Body of pancreas (tissue), 4 donors: Measurements from ENCODE around the gene RPL3. TPM values are rescaled to one million over a fixed set of nuclear protein-coding genes. Genes with fewer than 3 reads are reported as not detected.

ENCODE experiments used
- ATAC-seq: fragments of 150-250 bp; one replicate; pipeline ENCODE4 v1.9.1; 2016
- DNase-seq, 4 donors: peaks; one replicate each; pipeline ENCODE4 v3.0.0-alpha.2; 2019
- H3K27ac ChIP-seq, 4 donors: fragments of 200-600 bp; sonication (generic); 1 replicate in 3 of 4; 2 replicates in 1 of 4; pipeline versions ENCODE4 v1.5.1 to v1.6.1; 2016 to 2019; ENCODE audit warnings: mild to moderate bottlenecking in 1 of 4, mixed read lengths in 1 of 4, moderate library complexity in 1 of 4
- H3K27me3 ChIP-seq, 2 donors: fragments of 200-600 bp; sonication (generic); one replicate each; pipeline ENCODE4 v1.6.0; 2016; ENCODE audit warnings: mild to moderate bottlenecking in 1 of 2
- H3K36me3 ChIP-seq, 2 donors: fragments of 200-600 bp; sonication (generic); replicated peaks in 1 of 2; 2 replicates each; pipeline ENCODE4 v1.5.1; 2016; ENCODE audit warnings: low read depth in 2 of 2; ENCODE audit not compliant: insufficient read depth in 1 of 2
- H3K4me1 ChIP-seq: fragments of 200-600 bp; sonication (generic); one replicate; pipeline ENCODE4 v1.6.0; 2016
- H3K4me3 ChIP-seq, 2 donors: fragments of 200-600 bp; sonication (generic); 1 replicate in 1 of 2; 2 replicates in 1 of 2; pipeline ENCODE4 v1.5.1; 2016 to 2019
- H3K9me3 ChIP-seq, 3 donors: fragments of 200-600 bp; sonication (generic); 1 replicate in 2 of 3; 2 replicates in 1 of 3; pipeline ENCODE4 v1.5.1; 2016
- CTCF ChIP-seq, 7 experiments: fragments of 450-650 bp in 4 of 7; fragments of 200-600 bp in 3 of 7; sonication (generic) in 3 of 7; IDR thresholded peaks; one replicate each; pipeline ENCODE4 v1.5.1; 2016 to 2019; ENCODE audit warnings: antibody characterized with exemption in 7 of 7
- POLR2A ChIP-seq, 3 donors: fragments of 450-650 bp; IDR thresholded peaks; one replicate each; pipeline ENCODE4 v1.6.1; 2016; ENCODE audit warnings: antibody characterized with exemption in 3 of 3, mild to moderate bottlenecking in 2 of 3
- WGBS, 2 donors: methylation state at CpG; one replicate each; pipeline ENCODE4 v1.1.5; 2017; 5-methylcytosine and 5-hydroxymethylcytosine counted together
- intact Hi-C: fragments of 100-400 bp; cut with DNase I; formaldehyde crosslinking; loops from one replicate; pipeline ENCODE4 v1.15.1; 2023
- total RNA-seq, 2 donors: library from RNA; depleted of rRNA; stranded (reverse); fragments of >200 nt; gene quantifications; one replicate each; pipeline ENCODE4 v1.1.0, GENCODE V29; 2016

RPL3 gene
- total RNA-seq, 2 donors from 2014 or later, result 1,625 to 1,893 TPM

- Histone ChIP-seq H3K4me3 (peak overlapping the region; percentile 44 to 58), H3K4me1 (peaks cover 52% of the 10 kb centered on the region), H3K27ac (peak overlapping the region; percentile 94 to 99 (median 98)), H3K9me3 (no peaks in the 10 kb centered on the region), H3K27me3 (no peaks in the 10 kb centered on the region), H3K36me3 (peaks cover 23 to 24% of the 10 kb centered on the region in 2 donors)
- TF ChIP-seq CTCF (IDR thresholded peaks at IDR 0.05), result no peak
- no peak for TF ChIP-seq POLR2A (IDR thresholded peaks at IDR 0.05)
- intact Hi-C loops, result no loop called here
- DNase-seq (no peak), ATAC-seq (peak; percentile 8)
- WGBS, 2 donors, result 2 to 4% methylated on average over 23 to 26 of the region's 26 CpGs
These were observed 728 bp downstream of the RPL3 start for GRCh38 chr22:39318507-39319283.

- intact Hi-C loops, result no loop called here
- Histone ChIP-seq H3K27me3 (no peaks in the 10 kb centered on the region), H3K27ac (peak overlapping the region; percentile 1 to 99 (median 98)), H3K4me3 (peak overlapping the region; percentile 44 to 58), H3K9me3 (no peaks in the 10 kb centered on the region), H3K4me1 (peaks cover 55% of the 10 kb centered on the region), H3K36me3 (peaks cover 30% of the 10 kb centered on the region in 2 donors)
- 7 to 8% methylated on average over 9 of the region's 9 CpGs for WGBS, 2 donors
- ATAC-seq (no peak), DNase-seq (no peak)
- TF ChIP-seq CTCF (IDR thresholded peaks at IDR 0.05) (no peak), POLR2A (IDR thresholded peaks at IDR 0.05) (peak in 2 of 3 donors; percentile 7 to 20)
These were observed 1.5 kb downstream of the RPL3 start for GRCh38 chr22:39317775-39318506.

- peak overlapping the region; percentile 1 to 99 (median 98) for H3K27ac ChIP-seq
- intact Hi-C loops, result no loop called here
- DNase-seq (peak in 1 of 4 donors; percentile 64), ATAC-seq (no peak)
- no peak for TF ChIP-seq POLR2A (IDR thresholded peaks at IDR 0.05)
- no peak for TF ChIP-seq CTCF (IDR thresholded peaks at IDR 0.05)
- H3K4me1 ChIP-seq, result peaks cover 55% of the 10 kb centered on the region
- H3K4me3 ChIP-seq, result peak overlapping the region in 1 of 2 donors; percentile 8
- no peaks in the 10 kb centered on the region for H3K9me3 ChIP-seq
- peaks cover 35% of the 10 kb centered on the region in 2 donors for H3K36me3 ChIP-seq
- no peaks in the 10 kb centered on the region for H3K27me3 ChIP-seq
- WGBS, 2 donors, result 19 to 22% methylated on average over 8 to 9 of the region's 9 CpGs
These were observed 2.2 kb downstream of the RPL3 start for GRCh38 chr22:39317084-39317774.

GRCh38 chr22:39316440-39317083 is 2.9 kb downstream of the RPL3 start:
- H3K9me3 ChIP-seq, result no peaks in the 10 kb centered on the region
- no peaks in the 10 kb centered on the region for H3K27me3 ChIP-seq
- peaks cover 35 to 42% of the 10 kb centered on the region in 2 donors for H3K36me3 ChIP-seq
- peaks cover 55% of the 10 kb centered on the region for H3K4me1 ChIP-seq
- H3K4me3 ChIP-seq, result peak overlapping the region in 1 of 2 donors; percentile 8
- ATAC-seq (peak; percentile 49), DNase-seq (peak; percentile 84 to 89 (median 86))
- 16 to 24% methylated on average over 11 to 17 of the region's 17 CpGs for whole genome bisulfite sequencing, 2 donors
- H3K27ac ChIP-seq, result peak overlapping the region; percentile 26 to 99 (median 98)
- TF ChIP-seq POLR2A (IDR thresholded peaks at IDR 0.05) (peak in 2 of 3 donors; percentile 7 to 10), CTCF (IDR thresholded peaks at IDR 0.05) (peak; percentile 73 to 96 (median 88))
- intact Hi-C loops, result no loop called here
